GM04504 (cell line): ENCODE measurements around the gene CATSPER3.

Source experiments
- DNase-seq: peaks from one replicate; pipeline ENCODE4 v3.0.0-alpha.2; 2012; ENCODE audit warnings: low read depth

The CATSPER3 gene

GRCh38 chr5:135029477-135030122, 61.9 kb downstream of the CATSPER3 start:
- no peak for DNase-seq

- DNase-seq, result no peak
These were observed 62.6 kb downstream of the CATSPER3 start for GRCh38 chr5:135030123-135030955.

- no peak for DNase-seq
These were observed 63.5 kb downstream of the CATSPER3 start for GRCh38 chr5:135030956-135031812.

GRCh38 chr5:135031813-135032694, 64.3 kb downstream of the CATSPER3 start:
- no peak for DNase-seq

GRCh38 chr5:135032695-135032998, 64.9 kb downstream of the CATSPER3 start:
- DNase-seq, result no peak

GRCh38 chr5:135032999-135033861, 65.5 kb downstream of the CATSPER3 start:
- DNase-seq, result no peak

- no peak for DNase-seq
These were observed 66.2 kb downstream of the CATSPER3 start, which contains the start of gene PITX1 for GRCh38 chr5:135033901-135034235. TSS of gene PITX1 (minus strand) at chr5:135034228. CDS start at chr5:135033881, 347 bp downstream.

GRCh38 chr5:135034236-135034962, 66.7 kb downstream of the CATSPER3 start:
- no peak for DNase-seq

- DNase-seq, result no peak
These were observed 67.4 kb downstream of the CATSPER3 start for GRCh38 chr5:135034963-135035677.

- no peak for DNase-seq
These were observed 67.9 kb downstream of the CATSPER3 start for GRCh38 chr5:135035678-135036030.

GRCh38 chr5:135036405-135036804, 68.7 kb downstream of the CATSPER3 start:
- no peak for DNase-seq

- DNase-seq, result no peak
These were observed 70.0 kb downstream of the CATSPER3 start for GRCh38 chr5:135037519-135038204.

- DNase-seq, result no peak
These were observed 70.6 kb downstream of the CATSPER3 start for GRCh38 chr5:135038205-135038812.

- DNase-seq, result no peak
These were observed 71.1 kb downstream of the CATSPER3 start for GRCh38 chr5:135038813-135039270.

GRCh38 chr5:135039271-135040033, 71.7 kb downstream of the CATSPER3 start:
- DNase-seq, result no peak

GRCh38 chr5:135040034-135040332, 72.3 kb downstream of the CATSPER3 start:
- DNase-seq, result no peak

- DNase-seq, result no peak
These were observed 72.8 kb downstream of the CATSPER3 start for GRCh38 chr5:135040333-135041144.
